ENCODE results near the gene IZUMO4. TPM values are rescaled to one million over a fixed set of nuclear protein-coding genes. Genes with fewer than 3 reads are reported as not detected.

The IZUMO4 gene
- polyA plus RNA-seq, 1 donor (not counting 4 experiments of a cell fraction or from before 2014, with no cell fraction given): 6.7 TPM

GRCh38 chr19:2050349-2050990 lies 46.2 kb upstream of the IZUMO4 start:
- FAIRE-seq: no peak
- peaks cover 46% of the 10 kb centered on the region for H3K4me1 ChIP-seq (ENCODE audit: control insufficient read depth, extremely low read depth, insufficient read depth, low read length)
- dilution Hi-C loops (cut with MboI; ENCODE audit: extremely low pct_ligation_motif_present, low sequenced_read_pairs): no loop called here

GRCh38 chr19:2050991-2051772 lies 45.5 kb upstream of the IZUMO4 start, which contains the start of gene MKNK2:
Gene MKNK2, minus strand, starts transcription at chr19:2051244. Its CDS starts 393 bp downstream, at chr19:2050851.
- no peaks in the 10 kb centered on the region for H3K9me3 ChIP-seq (ENCODE audit: control insufficient read depth, low read depth, low read length)
- H3K4me3 ChIP-seq (ENCODE audit: control insufficient read depth in 2 of 3, extremely low read depth in 1 of 3, insufficient read depth in 2 of 3, low read depth in 1 of 3, low read length in 3 of 3): peak within 1 kb of the TSS; percentile 86 to 88 (median 88)
- H2AFZ ChIP-seq (ENCODE audit: control insufficient read depth, low read length): peak within 1 kb of the TSS; percentile 28
- H3K4me2 ChIP-seq (ENCODE audit: control insufficient read depth, extremely low read depth, insufficient read depth, low read depth, low read length): peak within 1 kb of the TSS; percentile 95
- H4K20me1 ChIP-seq (ENCODE audit: control insufficient read depth, extremely low read depth, insufficient read depth, low read length): peaks cover 18% of the 10 kb centered on the region
- no peak for FAIRE-seq
- no peak for DNase-seq (ENCODE audit: low read depth, low spot score)
- peaks cover 34% of the 10 kb centered on the region for H3K79me2 ChIP-seq (ENCODE audit: control insufficient read depth, insufficient read depth, low read length)
- dilution Hi-C loops (cut with MboI; ENCODE audit: extremely low pct_ligation_motif_present, low sequenced_read_pairs): no loop called here
- peaks cover 3% of the 10 kb centered on the region for H3K9me1 ChIP-seq (ENCODE audit: control insufficient read depth, extremely low read depth, insufficient read depth, low read length)
- no peaks in the 10 kb centered on the region for H3K27me3 ChIP-seq (ENCODE audit: control insufficient read depth, extremely low read depth, insufficient read depth, low read length)
- H3K36me3 ChIP-seq (ENCODE audit: control insufficient read depth in 2 of 2, extremely low read depth in 1 of 2, insufficient read depth in 2 of 2, low read length in 2 of 2): peaks cover 10 to 14% of the 10 kb centered on the region in 2 experiments
- H3K4me1 ChIP-seq (ENCODE audit: control insufficient read depth, extremely low read depth, insufficient read depth, low read length): peaks cover 53% of the 10 kb centered on the region
- H3K9ac ChIP-seq (ENCODE audit: control insufficient read depth, extremely low read depth, insufficient read depth, low read length): peak within 1 kb of the TSS; percentile 85
- TF ChIP-seq CTCF (optimal IDR thresholded peaks at IDR 0.05 in 1 of 3, IDR thresholded peaks at IDR 0.05 in 1 of 3, conservative IDR thresholded peaks at IDR 0.05 in 1 of 3; ENCODE audit: extremely low read depth in 1 of 3, insufficient read depth in 2 of 3, low read length in 3 of 3) (peak; percentile 32 to 65 (median 60)), EZH2 (IDR thresholded peaks at IDR 0.05; ENCODE audit: low read length) (no peak)
- H3K27ac ChIP-seq (ENCODE audit: control insufficient read depth, insufficient read depth, low read length): peak within 1 kb of the TSS; percentile 79

More at GRCh38 chr19:2050349-2050990, 46.2 kb upstream of the IZUMO4 start:
- DNase-seq (ENCODE audit: low read depth, low spot score): no peak
- no peaks in the 10 kb centered on the region for H3K27me3 ChIP-seq (ENCODE audit: control insufficient read depth, extremely low read depth, insufficient read depth, low read length)
- TF ChIP-seq CTCF (optimal IDR thresholded peaks at IDR 0.05 in 1 of 3, IDR thresholded peaks at IDR 0.05 in 1 of 3, conservative IDR thresholded peaks at IDR 0.05 in 1 of 3; ENCODE audit: extremely low read depth in 1 of 3, insufficient read depth in 2 of 3, low read length in 3 of 3): no peak
- TF ChIP-seq EZH2 (IDR thresholded peaks at IDR 0.05; ENCODE audit: low read length): no peak
- H3K9me3 ChIP-seq (ENCODE audit: control insufficient read depth, low read depth, low read length): no peaks in the 10 kb centered on the region
- H3K79me2 ChIP-seq (ENCODE audit: control insufficient read depth, insufficient read depth, low read length): peaks cover 34% of the 10 kb centered on the region
- peak overlapping the region; percentile 86 to 88 (median 88) for H3K4me3 ChIP-seq (ENCODE audit: control insufficient read depth in 2 of 3, extremely low read depth in 1 of 3, insufficient read depth in 2 of 3, low read depth in 1 of 3, low read length in 3 of 3)
- no peak overlapping the region for H2AFZ ChIP-seq (ENCODE audit: control insufficient read depth, low read length)
- peak overlapping the region; percentile 58 for H3K27ac ChIP-seq (ENCODE audit: control insufficient read depth, insufficient read depth, low read length)
- peaks cover 21% of the 10 kb centered on the region for H4K20me1 ChIP-seq (ENCODE audit: control insufficient read depth, extremely low read depth, insufficient read depth, low read length)
- H3K36me3 ChIP-seq (ENCODE audit: control insufficient read depth in 2 of 2, extremely low read depth in 1 of 2, insufficient read depth in 2 of 2, low read length in 2 of 2): peaks cover 12 to 19% of the 10 kb centered on the region in 2 experiments
- H3K4me2 ChIP-seq (ENCODE audit: control insufficient read depth, extremely low read depth, insufficient read depth, low read depth, low read length): peak overlapping the region; percentile 95
- peaks cover 3% of the 10 kb centered on the region for H3K9me1 ChIP-seq (ENCODE audit: control insufficient read depth, extremely low read depth, insufficient read depth, low read length)
- H3K9ac ChIP-seq (ENCODE audit: control insufficient read depth, extremely low read depth, insufficient read depth, low read length): peak overlapping the region; percentile 85

Measured in keratinocyte (primary cell).